ENCODE results near the gene PRDM10. TPM values are rescaled to one million over a fixed set of nuclear protein-coding genes. Genes with fewer than 3 reads are reported as not detected.

The PRDM10 gene
- total RNA-seq, 1 donor = 8.0 TPM

DNA sequence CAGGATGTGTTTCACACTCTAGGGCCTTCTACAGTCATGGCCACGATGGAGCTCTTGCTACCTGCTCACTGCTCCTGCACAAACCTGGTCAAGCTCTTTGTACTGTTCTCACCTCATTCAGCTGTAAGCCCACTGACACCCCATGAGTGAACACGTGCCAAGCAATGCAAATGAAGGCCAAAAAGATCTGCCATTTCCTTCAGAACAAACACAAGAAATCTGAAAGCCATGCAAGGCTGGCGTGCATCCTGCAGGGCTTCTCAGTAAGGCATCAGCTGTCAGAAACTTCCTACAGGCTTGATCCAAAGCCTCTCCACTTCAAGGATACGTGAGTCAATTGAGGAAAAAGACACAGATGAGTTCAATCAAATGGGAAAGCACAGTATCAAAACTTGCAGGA is 63.1 kb downstream of the PRDM10 start:
- DNase-seq (ENCODE audit: insufficient read length, low spot score, missing footprints) = no peak
- no peak overlapping the region for H2AFZ ChIP-seq (ENCODE audit: low read length)
- H3K27ac ChIP-seq (ENCODE audit: low read depth, low read length) = no peak overlapping the region

GRCh38 chr11:129938764-129939163 is 63.9 kb downstream of the PRDM10 start:
- Histone ChIP-seq H3K27ac (ENCODE audit: low read depth, low read length) (no peak overlapping the region), H4K20me1 (ENCODE audit: insufficient read depth, low read length) (no peaks in the 10 kb centered on the region), H3K79me2 (ENCODE audit: insufficient read depth, low read length) (no peaks in the 10 kb centered on the region), H3K4me1 (ENCODE audit: insufficient read depth, low read length) (no peaks in the 10 kb centered on the region), H3K27me3 (ENCODE audit: insufficient read depth, low read length) (no peaks in the 10 kb centered on the region), H3K4me2 (ENCODE audit: insufficient read depth, low read length) (no peak overlapping the region), H3K36me3 (ENCODE audit: insufficient read depth, low read length) (peaks cover 4% of the 10 kb centered on the region), H3K9me3 (ENCODE audit: low read depth, low read length) (no peaks in the 10 kb centered on the region), H2AFZ (ENCODE audit: low read length) (no peak overlapping the region), H3K4me3 (ENCODE audit: insufficient read depth, low read length) (no peak overlapping the region)
- DNase-seq (ENCODE audit: insufficient read length, low spot score, missing footprints) = no peak
- TF ChIP-seq, protein P1, sequence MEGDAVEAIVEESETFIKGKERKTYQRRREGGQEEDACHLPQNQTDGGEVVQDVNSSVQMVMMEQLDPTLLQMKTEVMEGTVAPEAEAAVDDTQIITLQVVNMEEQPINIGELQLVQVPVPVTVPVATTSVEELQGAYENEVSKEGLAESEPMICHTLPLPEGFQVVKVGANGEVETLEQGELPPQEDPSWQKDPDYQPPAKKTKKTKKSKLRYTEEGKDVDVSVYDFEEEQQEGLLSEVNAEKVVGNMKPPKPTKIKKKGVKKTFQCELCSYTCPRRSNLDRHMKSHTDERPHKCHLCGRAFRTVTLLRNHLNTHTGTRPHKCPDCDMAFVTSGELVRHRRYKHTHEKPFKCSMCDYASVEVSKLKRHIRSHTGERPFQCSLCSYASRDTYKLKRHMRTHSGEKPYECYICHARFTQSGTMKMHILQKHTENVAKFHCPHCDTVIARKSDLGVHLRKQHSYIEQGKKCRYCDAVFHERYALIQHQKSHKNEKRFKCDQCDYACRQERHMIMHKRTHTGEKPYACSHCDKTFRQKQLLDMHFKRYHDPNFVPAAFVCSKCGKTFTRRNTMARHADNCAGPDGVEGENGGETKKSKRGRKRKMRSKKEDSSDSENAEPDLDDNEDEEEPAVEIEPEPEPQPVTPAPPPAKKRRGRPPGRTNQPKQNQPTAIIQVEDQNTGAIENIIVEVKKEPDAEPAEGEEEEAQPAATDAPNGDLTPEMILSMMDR (IDR thresholded peaks at IDR 0.05; ENCODE audit: extremely low read depth, low read depth, low read length) = no peak

More for the DNA sequence above, 63.1 kb downstream of the PRDM10 start:
- H3K79me2 ChIP-seq (ENCODE audit: insufficient read depth, low read length) = no peaks in the 10 kb centered on the region
- no peak overlapping the region for H3K4me3 ChIP-seq (ENCODE audit: insufficient read depth, low read length)
- H4K20me1 ChIP-seq (ENCODE audit: insufficient read depth, low read length) = no peaks in the 10 kb centered on the region
- TF ChIP-seq, protein P1 (IDR thresholded peaks at IDR 0.05; ENCODE audit: extremely low read depth, low read depth, low read length) = no peak
- H3K4me1 ChIP-seq (ENCODE audit: insufficient read depth, low read length) = no peaks in the 10 kb centered on the region
- H3K9me3 ChIP-seq (ENCODE audit: low read depth, low read length) = no peaks in the 10 kb centered on the region
- H3K27me3 ChIP-seq (ENCODE audit: insufficient read depth, low read length) = no peaks in the 10 kb centered on the region
- peaks cover 4% of the 10 kb centered on the region for H3K36me3 ChIP-seq (ENCODE audit: insufficient read depth, low read length)
- H3K4me2 ChIP-seq (ENCODE audit: insufficient read depth, low read length) = no peak overlapping the region

GRCh38 chr11:129937592-129938238 is 64.9 kb downstream of the PRDM10 start:
- no peaks in the 10 kb centered on the region for H4K20me1 ChIP-seq (ENCODE audit: insufficient read depth, low read length)
- no peaks in the 10 kb centered on the region for H3K9me3 ChIP-seq (ENCODE audit: low read depth, low read length)
- no peak overlapping the region for H3K4me2 ChIP-seq (ENCODE audit: insufficient read depth, low read length)
- H3K4me1 ChIP-seq (ENCODE audit: insufficient read depth, low read length) = no peaks in the 10 kb centered on the region
- DNase-seq (ENCODE audit: insufficient read length, low spot score, missing footprints) = no peak
- TF ChIP-seq, protein P1 (IDR thresholded peaks at IDR 0.05; ENCODE audit: extremely low read depth, low read depth, low read length) = no peak
- H3K27me3 ChIP-seq (ENCODE audit: insufficient read depth, low read length) = no peaks in the 10 kb centered on the region
- no peaks in the 10 kb centered on the region for H3K79me2 ChIP-seq (ENCODE audit: insufficient read depth, low read length)
- H3K4me3 ChIP-seq (ENCODE audit: insufficient read depth, low read length) = no peak overlapping the region
- peaks cover 4% of the 10 kb centered on the region for H3K36me3 ChIP-seq (ENCODE audit: insufficient read depth, low read length)
- no peak overlapping the region for H2AFZ ChIP-seq (ENCODE audit: low read length)
- no peak overlapping the region for H3K27ac ChIP-seq (ENCODE audit: low read depth, low read length)

DNA sequence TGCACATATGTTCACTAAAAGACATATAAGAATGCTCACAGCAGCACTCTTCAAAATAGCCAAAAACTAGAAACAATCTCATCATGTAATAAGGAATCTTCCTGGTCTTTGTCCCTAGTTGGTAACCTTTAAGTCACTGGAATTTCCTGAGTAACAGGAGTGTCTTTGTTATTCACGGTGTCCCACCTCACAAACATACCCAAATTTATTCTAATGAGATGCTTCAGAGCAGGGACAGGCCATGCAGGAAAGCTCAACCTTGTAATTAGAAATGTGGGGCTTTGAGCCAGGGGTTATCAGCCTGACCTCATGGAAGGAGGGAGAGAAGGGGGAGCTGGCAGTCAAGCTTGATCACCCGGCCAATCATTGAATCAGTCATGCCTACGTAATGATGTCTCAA is 66.9 kb downstream of the PRDM10 start:
- Histone ChIP-seq H2AFZ (ENCODE audit: low read length) (no peak overlapping the region), H3K4me2 (ENCODE audit: insufficient read depth, low read length) (no peak overlapping the region), H4K20me1 (ENCODE audit: insufficient read depth, low read length) (no peaks in the 10 kb centered on the region), H3K36me3 (ENCODE audit: insufficient read depth, low read length) (peaks cover 5% of the 10 kb centered on the region), H3K27me3 (ENCODE audit: insufficient read depth, low read length) (no peaks in the 10 kb centered on the region), H3K9me3 (ENCODE audit: low read depth, low read length) (no peaks in the 10 kb centered on the region), H3K79me2 (ENCODE audit: insufficient read depth, low read length) (no peaks in the 10 kb centered on the region), H3K4me3 (ENCODE audit: insufficient read depth, low read length) (no peak overlapping the region), H3K27ac (ENCODE audit: low read depth, low read length) (no peak overlapping the region), H3K4me1 (ENCODE audit: insufficient read depth, low read length) (no peaks in the 10 kb centered on the region)
- no peak for DNase-seq (ENCODE audit: insufficient read length, low spot score, missing footprints)
- TF ChIP-seq, protein P1 (IDR thresholded peaks at IDR 0.05; ENCODE audit: extremely low read depth, low read depth, low read length) = no peak
